Osteoblast (primary cell): ENCODE measurements around the gene SIPA1L3. TPM values are rescaled to one million over a fixed set of nuclear protein-coding genes. Genes with fewer than 3 reads are reported as not detected.
A peak's percentile ranks its signal among the peaks of the same experiment; 100 is the strongest.

Source experiments
- DNase-seq: peaks from one replicate; pipeline ENCODE4 v3.0.0; 2011; ENCODE audit warnings: low spot score, mixed read lengths; ENCODE audit not compliant: insufficient read length; ENCODE audit errors: missing footprints
- H2AFZ ChIP-seq: 2 replicates; pipeline ENCODE4 v1.6.0; 2011; ENCODE audit warnings: mild to moderate bottlenecking, low read length
- H3K27ac ChIP-seq: 2 replicates; pipeline ENCODE4 v1.5.1; 2011; ENCODE audit warnings: mild to moderate bottlenecking, low read depth, low read length, moderate library complexity
- H3K27me3 ChIP-seq: 2 replicates; pipeline ENCODE4 v1.6.0; 2012; ENCODE audit warnings: mild to moderate bottlenecking, control low read depth, inconsistent platforms, low read length, moderate library complexity; ENCODE audit not compliant: insufficient read depth
- H3K36me3 ChIP-seq: 2 replicates; pipeline ENCODE4 v1.5.1; 2011; ENCODE audit warnings: mild to moderate bottlenecking, low read length, control low read depth, moderate library complexity; ENCODE audit not compliant: insufficient read depth
- H3K4me1 ChIP-seq: 2 replicates; pipeline ENCODE4 v1.5.1; 2011; ENCODE audit warnings: mild to moderate bottlenecking, low read length, control low read depth, moderate library complexity; ENCODE audit not compliant: insufficient read depth
- H3K4me2 ChIP-seq: 2 replicates; pipeline ENCODE4 v1.6.0; 2011; ENCODE audit warnings: mild to moderate bottlenecking, low read length; ENCODE audit not compliant: insufficient read depth
- H3K4me3 ChIP-seq: fragments of 200-600 bp; sonication (generic); 3 replicates; pipeline ENCODE4 v1.5.1; 2012; ENCODE audit warnings: mild to moderate bottlenecking, low read length, inconsistent platforms; ENCODE audit not compliant: insufficient read depth
- H3K79me2 ChIP-seq: 2 replicates; pipeline ENCODE4 v1.6.0; 2012; ENCODE audit warnings: mild to moderate bottlenecking, low read length, control low read depth, inconsistent platforms; ENCODE audit not compliant: insufficient read depth
- H3K9me3 ChIP-seq: 2 replicates; pipeline ENCODE4 v1.5.1; 2011; ENCODE audit warnings: low read depth, low read length, control low read depth
- H4K20me1 ChIP-seq: 2 replicates; pipeline ENCODE4 v1.6.0; 2012; ENCODE audit warnings: mild to moderate bottlenecking, low read length, control low read depth; ENCODE audit not compliant: insufficient read depth
- total RNA-seq: library from RNA; depleted of rRNA; stranded (reverse); fragments of >200 nt; gene quantifications from 2 replicates; pipeline ENCODE4 v1.2.3, GENCODE V29; 2012
- TF ChIP-seq, protein P1 (sequence below): IDR thresholded peaks from 2 replicates; pipeline ENCODE4 v1.5.1; 2011; ENCODE audit warnings: mild to moderate bottlenecking, low read depth, low read length, moderate library complexity; ENCODE audit errors: extremely low read depth

Gene SIPA1L3
- total RNA-seq, 1 donor: 17.4 TPM

DNA sequence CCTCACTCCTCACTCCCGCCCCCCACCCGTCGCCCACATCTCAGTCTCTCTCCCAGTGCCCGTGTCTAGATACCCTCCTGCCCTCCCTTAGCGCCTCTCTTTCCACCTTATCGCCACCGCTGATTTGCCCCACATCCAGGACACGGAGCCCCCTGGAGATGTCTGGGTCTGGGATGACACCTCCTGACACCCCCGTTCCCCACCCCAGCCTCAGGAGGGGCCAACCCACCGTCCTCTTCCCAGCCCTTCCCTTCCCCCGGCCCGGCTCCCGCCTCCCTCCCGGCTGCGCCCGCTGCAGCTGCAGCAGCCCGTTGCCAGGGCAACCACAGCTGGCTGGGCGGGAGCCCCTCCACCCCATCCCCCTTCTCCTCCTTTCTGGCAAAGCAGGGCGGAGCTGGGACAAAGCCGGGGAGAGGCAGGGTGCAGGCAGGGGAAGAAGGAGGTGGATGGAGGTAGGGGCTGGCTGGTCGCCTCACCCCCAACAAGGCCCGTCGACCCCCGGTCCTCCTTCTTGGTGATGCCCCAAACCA lies 303.5 kb downstream of the SIPA1L3 start:
- no peak for DNase-seq
- Histone ChIP-seq H3K27me3 (no peaks in the 10 kb centered on the region), H3K4me1 (peaks cover 28% of the 10 kb centered on the region), H3K27ac (no peak overlapping the region), H3K4me2 (peak overlapping the region; percentile 84), H3K9me3 (no peaks in the 10 kb centered on the region), H3K4me3 (no peak overlapping the region), H4K20me1 (no peaks in the 10 kb centered on the region), H2AFZ (no peak overlapping the region), H3K79me2 (no peaks in the 10 kb centered on the region), H3K36me3 (peaks cover 9% of the 10 kb centered on the region)
- TF ChIP-seq, protein P1, sequence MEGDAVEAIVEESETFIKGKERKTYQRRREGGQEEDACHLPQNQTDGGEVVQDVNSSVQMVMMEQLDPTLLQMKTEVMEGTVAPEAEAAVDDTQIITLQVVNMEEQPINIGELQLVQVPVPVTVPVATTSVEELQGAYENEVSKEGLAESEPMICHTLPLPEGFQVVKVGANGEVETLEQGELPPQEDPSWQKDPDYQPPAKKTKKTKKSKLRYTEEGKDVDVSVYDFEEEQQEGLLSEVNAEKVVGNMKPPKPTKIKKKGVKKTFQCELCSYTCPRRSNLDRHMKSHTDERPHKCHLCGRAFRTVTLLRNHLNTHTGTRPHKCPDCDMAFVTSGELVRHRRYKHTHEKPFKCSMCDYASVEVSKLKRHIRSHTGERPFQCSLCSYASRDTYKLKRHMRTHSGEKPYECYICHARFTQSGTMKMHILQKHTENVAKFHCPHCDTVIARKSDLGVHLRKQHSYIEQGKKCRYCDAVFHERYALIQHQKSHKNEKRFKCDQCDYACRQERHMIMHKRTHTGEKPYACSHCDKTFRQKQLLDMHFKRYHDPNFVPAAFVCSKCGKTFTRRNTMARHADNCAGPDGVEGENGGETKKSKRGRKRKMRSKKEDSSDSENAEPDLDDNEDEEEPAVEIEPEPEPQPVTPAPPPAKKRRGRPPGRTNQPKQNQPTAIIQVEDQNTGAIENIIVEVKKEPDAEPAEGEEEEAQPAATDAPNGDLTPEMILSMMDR: no peak

DNA sequence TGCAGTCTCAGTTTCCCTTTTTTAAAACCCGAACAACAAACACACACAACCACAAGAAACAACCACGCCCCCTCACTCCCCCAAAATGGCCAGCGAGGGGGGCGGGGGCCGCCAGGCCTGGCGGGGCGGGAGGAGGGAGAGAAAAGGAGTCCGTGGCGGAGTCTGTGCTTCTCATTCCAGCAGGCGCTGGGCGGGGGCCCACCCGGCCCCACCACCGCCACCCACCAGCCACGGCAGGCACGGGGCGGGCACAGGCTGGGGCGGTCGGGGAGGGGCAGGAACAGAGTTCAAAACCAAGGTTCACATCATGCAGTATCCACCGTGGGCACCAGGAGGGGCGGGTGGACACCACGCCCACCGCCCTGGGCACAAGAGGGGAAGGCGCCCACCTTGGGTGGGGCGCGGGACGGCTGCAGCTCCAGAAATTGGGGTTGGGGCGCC lies 304.2 kb downstream of the SIPA1L3 start:
- no peak overlapping the region for H3K4me2 ChIP-seq
- no peak overlapping the region for H3K4me3 ChIP-seq
- peaks cover 28% of the 10 kb centered on the region for H3K4me1 ChIP-seq
- no peaks in the 10 kb centered on the region for H3K9me3 ChIP-seq
- no peaks in the 10 kb centered on the region for H4K20me1 ChIP-seq
- H3K36me3 ChIP-seq: peaks cover 6% of the 10 kb centered on the region
- H3K27me3 ChIP-seq: no peaks in the 10 kb centered on the region
- DNase-seq: no peak
- TF ChIP-seq, protein P1: no peak
- no peak overlapping the region for H3K27ac ChIP-seq
- H2AFZ ChIP-seq: no peak overlapping the region
- no peaks in the 10 kb centered on the region for H3K79me2 ChIP-seq

DNA sequence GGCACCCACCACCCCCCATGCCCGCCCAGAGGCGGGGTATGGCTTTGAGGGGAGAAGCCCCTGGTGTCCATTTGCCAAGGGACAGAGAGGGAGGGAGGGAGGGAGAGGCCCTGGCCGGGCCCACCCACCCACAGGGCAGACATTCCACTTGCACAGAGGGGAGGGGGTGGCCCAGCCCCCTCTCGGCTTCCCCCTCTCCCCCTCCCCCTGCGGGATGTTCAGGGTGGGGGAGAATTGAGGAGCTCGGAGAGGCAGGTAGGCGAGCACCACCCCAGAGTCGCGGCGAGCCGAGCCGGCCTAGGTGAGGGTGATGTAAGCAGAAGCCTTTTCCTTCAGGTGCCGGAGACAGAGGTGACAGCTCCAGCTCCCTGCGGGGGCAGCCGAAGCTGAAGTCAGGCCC lies 304.8 kb downstream of the SIPA1L3 start:
- H3K79me2 ChIP-seq: no peaks in the 10 kb centered on the region
- no peak overlapping the region for H2AFZ ChIP-seq
- H3K27ac ChIP-seq: no peak overlapping the region
- peaks cover under 1% of the 10 kb centered on the region for H3K36me3 ChIP-seq
- H3K9me3 ChIP-seq: no peaks in the 10 kb centered on the region
- H3K4me3 ChIP-seq: no peak overlapping the region
- H3K4me1 ChIP-seq: peaks cover 28% of the 10 kb centered on the region
- TF ChIP-seq, protein P1: no peak
- no peaks in the 10 kb centered on the region for H3K27me3 ChIP-seq
- no peak overlapping the region for H3K4me2 ChIP-seq
- no peaks in the 10 kb centered on the region for H4K20me1 ChIP-seq
- DNase-seq: no peak

DNA sequence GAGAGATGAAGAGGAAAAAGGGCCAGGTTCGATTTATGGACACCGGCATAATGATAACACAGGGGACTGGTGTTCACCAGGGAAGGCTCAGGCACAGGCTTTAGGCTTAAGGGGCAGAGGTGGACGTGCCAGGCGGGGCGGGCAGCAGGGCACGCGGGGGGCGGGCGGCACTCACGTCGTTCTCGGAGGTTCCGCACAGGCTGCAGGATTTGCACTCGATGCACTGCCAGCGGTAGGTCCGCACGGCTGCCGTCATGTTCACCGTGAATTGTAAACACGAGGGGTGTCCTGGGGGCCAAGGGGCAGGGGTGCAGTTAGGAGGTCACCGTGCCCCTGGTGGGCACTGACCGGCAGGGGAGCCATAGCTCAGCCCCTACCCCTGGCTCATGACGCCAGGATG lies 306.5 kb downstream of the SIPA1L3 start:
- Histone ChIP-seq H3K4me1 (peaks cover 28% of the 10 kb centered on the region), H3K27ac (peak overlapping the region; percentile 81), H3K9me3 (no peaks in the 10 kb centered on the region), H3K36me3 (no peaks in the 10 kb centered on the region), H2AFZ (no peak overlapping the region), H3K4me3 (peak overlapping the region; percentile 57), H3K4me2 (peak overlapping the region; percentile 76), H4K20me1 (no peaks in the 10 kb centered on the region), H3K27me3 (no peaks in the 10 kb centered on the region), H3K79me2 (no peaks in the 10 kb centered on the region)
- no peak for DNase-seq
- TF ChIP-seq, protein P1: no peak
